Inflammatory macrophage (primary cell): Measurements from ENCODE around the gene UBE2I.
"Not testable (repeated sequence)": the region's sequence is repeated elsewhere in the genome, so short reads cannot be mapped to it uniquely, and the experiment has no call there.

Experiments used
- DNase-seq, 2 donors: peaks; one replicate each; pipeline ENCODE4 v3.0.0-alpha.2; 2020 to 2022

UBE2I gene

DNA sequence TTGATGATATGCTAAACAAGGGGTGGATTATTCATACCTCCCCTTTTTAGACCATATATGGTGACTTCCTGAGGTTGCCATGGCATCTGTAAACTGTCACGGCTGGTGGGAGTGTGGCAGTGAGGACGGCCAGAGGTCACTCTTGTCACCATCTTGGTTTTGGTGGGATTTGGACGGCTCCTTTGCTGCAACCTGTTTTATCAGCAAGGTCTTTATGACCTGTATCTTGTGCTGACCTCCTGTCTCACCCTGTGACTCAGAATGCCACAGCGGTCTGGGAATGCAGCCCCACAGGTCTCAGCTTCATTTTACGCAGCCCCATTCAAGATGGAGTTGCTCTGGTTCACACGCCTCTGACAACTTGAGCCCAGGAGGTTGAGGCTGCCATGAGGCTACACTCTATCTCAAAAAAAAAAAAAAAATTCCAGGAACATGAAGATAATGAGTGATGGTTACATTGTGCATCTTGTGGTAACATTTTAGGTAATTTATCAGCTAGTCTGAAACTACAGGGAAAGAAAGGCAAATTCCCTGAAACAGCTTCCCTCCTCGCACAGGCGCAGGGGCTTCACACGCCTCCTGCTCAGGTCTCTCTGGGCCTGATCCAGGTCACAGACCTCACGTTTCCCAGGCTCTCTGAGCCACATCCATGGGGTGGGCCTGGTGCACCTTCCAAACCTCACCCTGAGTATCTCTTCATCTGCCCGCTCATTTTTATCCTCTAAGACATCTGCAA lies 15.3 kb upstream of the UBE2I start:
- DNase-seq = no peak

DNA sequence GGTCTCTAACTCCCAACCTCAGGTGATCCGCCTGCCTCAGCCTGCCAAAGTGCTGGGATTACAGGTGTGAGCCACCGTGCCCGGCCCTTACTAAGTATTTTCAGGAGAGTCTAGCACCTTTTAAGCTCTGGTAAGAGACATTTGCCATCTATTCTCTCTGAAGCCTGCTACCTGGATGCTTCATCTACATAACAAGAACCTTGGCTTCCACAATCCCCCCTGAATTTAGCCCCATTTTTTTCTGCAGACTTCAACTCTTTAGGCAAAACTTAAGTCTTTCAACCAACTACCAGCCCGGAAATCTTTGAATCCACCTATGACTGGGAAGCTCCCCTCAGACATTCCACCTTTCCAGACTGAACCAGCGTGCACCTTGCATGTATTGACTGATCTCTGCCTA lies 14.0 kb upstream of the UBE2I start:
- DNase-seq = no peak

DNA sequence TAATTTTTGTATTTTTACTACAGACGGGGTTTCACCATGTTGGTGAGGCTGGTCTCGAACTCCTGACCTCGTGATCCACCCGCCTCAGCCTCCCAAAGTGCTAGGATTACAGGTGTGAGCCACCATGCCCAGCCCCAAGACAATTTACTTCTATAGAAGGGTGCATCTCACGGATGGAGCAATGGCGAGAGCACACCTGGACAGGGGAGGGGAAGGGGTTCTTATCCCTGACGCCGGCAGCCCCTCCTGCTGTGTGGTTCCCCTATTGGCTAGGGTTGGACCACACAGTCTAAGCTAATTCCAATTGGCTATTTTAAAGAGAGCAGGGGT lies 12.8 kb upstream of the UBE2I start:
- not testable (repeated sequence) for DNase-seq

DNA sequence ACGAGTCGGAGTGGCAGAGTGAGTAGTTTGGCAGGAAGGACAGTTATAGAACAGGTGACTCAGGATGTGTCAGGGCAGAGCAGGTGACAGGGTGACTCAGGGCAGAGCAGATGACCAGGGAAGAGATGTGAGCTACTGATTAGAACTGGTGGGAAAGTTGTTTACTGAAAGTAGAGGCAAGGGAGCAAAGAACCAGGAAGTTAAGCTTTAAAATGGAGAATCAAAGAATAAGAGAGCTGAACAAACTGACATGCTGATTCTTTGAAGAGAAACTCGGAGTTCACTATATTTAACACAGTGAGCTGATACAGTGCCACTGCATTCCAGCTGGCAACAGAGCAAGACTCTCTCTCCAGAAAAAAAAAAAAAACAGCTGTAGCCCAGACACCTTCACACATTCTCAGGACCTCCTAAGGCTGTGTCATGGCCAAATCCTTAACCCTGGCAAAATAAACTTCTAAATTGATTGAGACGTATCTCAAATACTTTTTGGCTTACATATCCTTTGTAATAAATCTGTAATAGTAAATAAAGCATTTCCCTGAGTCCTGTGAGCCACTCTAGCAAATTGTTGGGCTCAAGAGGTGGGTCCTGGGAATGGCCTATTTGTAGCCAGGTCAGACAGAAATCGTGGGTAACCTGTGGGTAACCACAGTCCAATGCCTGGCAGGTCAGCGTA lies 12.3 kb upstream of the UBE2I start:
- peak in 1 of 2 donors; percentile 29 for DNase-seq

DNA sequence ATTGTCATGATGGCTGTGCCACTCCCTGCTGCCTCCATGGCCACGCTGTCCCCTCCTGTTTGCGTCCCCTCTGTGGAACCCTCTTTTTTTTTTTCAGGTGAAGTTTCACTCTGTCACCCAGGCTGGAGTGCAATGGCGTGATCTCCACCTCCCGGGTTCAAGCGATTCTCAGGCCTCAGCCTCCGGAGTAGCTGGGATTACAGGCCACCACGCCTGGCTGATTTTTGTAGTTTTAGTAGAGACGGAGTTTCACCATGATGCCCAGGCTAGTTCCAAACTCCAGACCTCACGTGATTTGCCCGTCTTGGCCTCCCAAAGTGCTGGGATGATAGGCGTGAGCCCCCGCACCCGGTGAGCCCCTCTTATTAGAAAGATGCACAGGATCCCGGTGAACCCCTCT lies 11.0 kb upstream of the UBE2I start:
- no peak for DNase-seq

DNA sequence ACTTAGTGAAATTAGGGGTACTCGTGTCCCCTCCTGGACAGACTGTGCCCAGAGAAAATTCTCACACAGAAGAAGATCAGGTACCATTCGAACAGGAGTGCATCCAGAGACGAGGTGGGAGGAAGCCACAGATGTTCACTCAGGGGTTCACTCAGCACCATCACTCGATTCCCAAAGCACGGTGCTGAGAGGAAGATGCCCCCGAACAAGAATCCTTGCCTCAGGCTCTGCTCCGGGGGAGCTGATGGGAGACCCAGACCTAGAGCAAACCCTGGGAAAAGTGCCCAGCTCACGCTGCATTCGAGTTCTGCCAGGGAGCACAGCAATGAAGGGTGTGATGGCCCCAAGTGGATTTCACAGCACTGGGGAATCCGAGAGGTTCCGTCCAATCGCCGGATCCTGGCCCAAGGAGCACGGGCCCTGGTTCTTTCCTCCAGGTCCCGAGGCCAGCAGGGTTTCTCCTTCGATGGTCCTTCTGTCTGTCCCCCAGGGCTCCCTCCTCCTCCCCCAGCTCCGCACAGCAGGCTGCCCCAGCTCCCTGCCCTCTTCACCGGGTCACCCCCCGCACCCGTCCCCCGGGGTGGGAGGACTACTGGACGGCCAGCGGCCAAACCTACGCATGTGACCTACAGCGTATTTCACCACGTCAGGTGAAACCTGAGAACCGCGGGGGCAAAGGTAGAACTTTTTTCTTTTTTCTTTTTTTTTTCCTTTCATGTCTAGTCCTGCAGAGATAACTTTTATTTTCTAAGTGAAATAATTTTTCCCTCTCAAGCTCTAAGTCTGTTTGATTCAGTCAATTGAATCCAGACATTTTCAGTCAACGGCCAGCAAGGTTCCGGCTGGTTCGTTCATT lies 10.2 kb upstream of the UBE2I start:
- DNase-seq = no peak

DNA sequence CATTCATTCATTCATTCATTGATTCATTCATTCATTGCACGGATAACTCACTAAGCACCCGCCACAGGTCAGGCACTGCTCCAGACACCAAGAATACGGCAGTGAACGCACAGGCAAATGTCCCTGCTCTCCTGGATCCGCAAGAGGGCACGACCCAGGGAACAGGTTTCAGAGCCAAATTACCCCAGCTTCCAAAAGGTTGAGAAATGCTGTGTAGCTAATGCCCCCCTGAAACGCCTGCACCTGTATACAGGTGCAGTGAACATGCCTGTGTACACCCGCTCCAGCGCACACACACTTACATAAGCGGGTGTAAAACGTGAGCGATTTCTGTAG lies 9.6 kb upstream of the UBE2I start:
- DNase-seq = no peak

DNA sequence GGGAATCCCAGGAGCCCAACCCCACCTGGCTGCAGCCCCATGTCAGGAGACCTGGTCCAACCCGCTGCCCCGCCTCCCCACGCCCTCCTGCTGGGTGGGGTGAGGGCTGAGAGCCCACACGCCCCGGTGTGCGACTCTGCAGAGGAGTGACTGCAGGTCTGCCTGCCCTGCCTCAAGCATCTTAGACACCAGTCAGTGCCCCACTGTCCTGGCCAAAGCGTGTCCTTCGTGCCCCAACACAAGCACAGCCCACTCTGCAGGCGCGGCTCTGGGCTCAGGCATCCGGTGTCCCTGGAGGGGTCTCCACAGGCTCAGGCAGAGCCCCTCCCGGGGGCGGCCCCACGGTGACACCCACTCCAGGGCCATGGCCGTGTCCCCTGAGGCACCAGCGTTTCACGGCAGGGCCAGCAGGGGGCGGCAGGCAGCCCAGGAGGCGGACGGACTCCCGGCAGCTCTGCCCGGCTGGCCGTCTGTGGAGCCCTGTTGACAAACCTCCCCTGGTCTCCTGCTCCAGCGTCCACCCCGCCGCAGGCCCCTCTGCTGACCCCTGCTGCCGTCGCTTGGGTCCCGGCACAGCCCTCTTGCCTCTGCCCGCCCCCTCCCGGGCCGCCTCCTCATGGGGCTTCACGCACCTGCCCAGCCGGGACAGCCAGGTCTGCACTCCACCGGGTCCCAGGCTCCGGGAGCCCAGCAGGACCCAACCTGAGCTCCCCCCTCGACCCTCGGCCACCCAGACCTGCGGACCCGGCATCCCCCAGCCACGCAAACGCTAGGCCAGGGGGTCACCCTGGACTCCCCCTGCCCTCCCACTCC lies 8.6 kb upstream of the UBE2I start:
- DNase-seq = peak; percentile 63 to 74

DNA sequence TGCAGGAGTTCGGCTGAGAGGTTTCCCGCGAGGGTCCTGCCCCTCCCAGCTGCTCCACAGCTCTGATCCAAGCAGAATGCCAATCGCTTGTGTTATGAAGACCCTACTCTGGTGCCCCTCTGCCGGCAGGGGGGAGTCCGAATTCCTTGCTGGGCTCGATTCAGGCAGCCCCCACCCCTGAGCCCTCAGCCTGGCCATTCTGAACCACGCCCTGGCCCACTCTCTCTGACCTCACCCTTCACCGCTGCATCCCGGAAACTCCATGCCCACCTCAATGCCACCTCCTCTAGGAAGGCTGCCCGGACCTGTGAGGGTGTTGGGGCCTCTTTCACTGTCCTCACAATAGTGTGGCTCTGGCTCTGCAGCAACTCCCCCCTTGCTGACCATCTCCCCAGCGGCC lies 7.9 kb upstream of the UBE2I start:
- no peak for DNase-seq

DNA sequence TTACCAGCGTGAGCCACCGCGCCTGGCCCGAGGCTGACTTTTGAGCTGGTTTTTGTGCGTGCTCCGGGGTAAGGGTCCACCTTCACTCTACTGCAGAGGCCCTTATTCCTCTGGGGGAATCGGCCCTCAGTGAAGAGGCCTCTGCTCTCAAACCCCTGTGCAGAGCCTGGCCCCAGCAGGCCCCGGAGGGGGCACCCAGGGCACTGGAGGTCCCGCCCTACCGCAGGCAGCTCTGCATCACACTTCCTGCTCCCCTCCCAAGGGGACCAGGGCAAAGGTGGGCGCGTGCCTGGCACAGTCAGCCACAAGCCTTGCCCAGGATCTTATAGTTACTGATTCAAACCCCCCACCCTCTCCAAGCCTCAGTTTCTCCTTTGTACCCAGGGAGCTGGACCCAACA lies 3.6 kb upstream of the UBE2I start:
- DNase-seq = no peak

DNA sequence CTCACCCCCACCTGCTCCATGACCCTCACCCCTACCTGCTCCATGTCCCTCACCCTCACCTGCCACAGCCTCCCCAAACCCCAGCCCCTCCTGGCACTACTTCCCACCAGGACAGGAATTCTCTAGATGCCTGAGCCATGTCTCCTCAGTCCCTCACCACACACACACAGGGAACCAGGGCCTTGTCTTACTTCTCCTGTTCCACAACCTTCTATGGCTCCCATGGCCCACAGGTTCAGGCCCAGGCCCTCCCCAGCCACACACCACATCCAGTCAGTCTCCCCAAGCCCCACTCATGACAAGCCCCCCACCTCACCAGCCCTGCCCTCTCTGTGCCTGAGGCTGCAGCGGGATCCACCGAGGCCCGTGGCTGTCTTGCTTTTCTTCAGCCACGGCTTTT lies 3.1 kb upstream of the UBE2I start:
- no peak for DNase-seq

DNA sequence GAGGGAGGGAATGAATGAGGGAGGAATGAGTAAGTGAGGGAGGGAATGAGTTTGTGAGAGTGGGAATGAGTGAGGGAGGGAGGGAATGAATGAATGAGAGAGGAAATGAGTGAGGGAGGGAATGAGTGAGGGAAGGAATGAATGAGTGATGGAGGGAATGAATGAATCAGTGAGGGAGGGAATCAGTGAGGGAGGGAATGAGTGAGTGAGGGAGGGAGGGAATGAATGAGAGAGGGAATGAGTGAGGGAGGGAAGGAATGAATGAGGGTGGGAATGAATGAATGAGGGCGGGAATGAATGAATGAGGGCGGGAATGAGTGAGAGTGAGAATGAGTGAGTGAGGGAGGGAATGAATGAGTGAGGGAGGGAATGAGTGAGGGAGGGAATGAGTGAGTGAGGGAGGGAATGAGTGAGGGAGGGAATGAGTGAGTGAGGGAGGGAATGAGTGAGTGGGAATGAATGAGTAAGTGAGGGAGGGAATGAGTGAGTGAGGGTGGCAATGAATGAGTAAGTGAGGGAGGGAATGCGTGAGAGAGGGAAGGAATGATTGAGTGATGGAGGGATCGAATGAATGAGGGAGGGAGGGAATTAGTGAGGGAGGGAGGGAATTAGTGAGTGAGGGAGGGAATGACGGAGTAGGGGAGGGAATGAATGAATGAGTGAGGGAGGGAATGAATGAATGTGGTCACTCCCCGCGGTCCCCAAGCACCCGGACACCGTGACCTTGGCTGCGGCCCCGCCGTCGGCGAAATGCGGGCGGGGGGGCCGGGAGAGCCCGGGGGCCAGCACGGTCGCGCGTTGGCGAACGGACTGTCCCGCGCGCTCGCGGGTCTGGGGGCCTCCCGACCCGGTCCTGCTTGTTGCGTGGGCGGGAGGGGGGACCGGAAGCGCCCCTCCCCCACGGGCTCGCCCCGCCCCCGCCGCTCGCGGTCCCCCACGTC lies 1.1 kb upstream of the UBE2I start:
- no peak for DNase-seq

DNA sequence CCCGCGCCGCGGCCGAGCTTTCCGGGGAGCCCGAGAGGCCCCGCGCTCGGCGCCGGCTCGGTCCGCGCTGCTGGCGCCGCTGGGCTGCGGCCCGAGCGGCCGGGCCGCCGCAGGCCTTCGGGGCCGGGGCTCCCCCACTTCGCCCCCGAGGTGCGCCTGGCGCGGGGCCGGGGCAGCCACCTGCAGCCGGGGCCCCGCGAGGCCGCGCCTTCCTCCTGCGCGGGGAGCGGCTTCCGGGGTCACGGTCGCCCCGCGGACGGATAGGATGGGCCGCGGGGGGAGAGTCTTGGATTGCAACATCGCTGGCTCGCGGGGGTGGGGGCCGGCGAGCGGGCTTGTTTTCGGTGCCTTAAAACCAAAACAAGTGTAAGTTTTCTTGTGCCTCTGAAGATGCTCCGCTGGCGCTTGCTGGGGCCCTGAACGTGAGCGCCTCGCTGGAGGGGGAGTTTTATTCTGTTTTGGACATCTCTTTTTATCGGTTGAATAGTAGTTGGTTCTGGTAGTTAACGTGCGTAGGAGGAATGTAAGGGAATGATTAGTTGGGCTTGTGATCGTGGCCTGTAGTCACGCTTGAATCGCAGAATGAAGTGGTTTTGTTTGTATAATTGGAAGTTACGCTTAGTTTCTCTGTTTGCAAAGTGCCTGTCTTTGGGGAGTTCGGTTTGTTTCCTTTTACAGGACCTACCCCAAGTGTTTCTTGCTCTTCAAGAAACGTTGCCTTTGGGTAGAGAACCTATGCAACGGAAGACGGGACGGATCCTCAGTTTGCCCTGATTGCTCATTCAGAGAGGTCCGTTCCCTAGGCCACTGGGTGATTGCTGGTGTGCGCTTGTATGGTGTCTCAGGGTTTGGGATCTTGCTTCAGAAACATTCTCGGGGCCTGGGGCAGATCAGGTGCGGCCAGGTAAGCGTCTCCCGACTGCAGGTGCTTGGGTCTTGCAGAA lies 724 bp downstream of the UBE2I start:
- DNase-seq = peak; percentile 57 to 79

DNA sequence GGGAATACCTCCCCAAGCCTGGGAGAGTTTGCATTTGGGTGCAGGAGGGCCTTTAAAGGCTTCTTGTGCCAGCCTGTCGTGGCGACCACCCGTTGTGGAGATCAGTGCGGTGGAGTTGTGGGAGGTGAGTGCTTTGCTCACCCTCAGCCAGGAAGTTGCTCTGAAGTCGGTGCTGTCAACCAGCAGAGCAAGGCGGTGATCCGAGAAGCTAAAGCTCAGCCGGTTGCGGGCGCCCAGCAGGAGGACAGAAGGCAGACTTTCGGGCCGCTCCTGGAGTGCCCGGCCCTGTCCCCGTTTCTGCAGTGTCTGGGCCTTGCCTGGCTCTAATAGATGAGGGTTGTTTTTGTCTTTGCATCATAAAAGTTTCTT lies 1.4 kb downstream of the UBE2I start:
- DNase-seq = peak in 1 of 2 donors; percentile 36

DNA sequence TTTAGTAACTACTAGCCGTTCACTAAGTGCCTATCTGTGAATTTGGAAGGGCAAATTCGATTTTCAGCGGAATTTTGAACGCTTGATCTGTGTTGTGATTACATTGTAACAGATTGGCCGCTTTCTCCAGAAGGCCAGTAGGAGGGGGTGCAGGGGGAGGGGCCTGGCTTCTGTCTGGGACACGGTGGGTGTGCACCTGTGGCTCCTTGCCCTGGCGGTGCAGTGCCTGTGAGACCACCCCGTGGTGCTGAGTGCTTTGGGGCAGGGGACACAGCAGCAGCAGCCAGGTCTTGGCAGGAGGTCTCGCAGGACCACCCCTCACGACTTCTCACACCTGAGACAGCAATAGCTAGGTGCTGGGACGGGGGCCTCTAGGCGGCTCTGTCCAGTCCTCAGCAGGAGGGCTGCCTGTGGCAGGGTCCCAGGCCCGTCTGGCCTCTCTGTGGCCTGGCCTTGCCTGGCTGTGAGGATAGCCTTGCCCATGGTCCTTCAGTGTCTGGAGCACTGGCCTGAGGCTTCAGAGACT lies 1.8 kb downstream of the UBE2I start:
- no peak for DNase-seq

DNA sequence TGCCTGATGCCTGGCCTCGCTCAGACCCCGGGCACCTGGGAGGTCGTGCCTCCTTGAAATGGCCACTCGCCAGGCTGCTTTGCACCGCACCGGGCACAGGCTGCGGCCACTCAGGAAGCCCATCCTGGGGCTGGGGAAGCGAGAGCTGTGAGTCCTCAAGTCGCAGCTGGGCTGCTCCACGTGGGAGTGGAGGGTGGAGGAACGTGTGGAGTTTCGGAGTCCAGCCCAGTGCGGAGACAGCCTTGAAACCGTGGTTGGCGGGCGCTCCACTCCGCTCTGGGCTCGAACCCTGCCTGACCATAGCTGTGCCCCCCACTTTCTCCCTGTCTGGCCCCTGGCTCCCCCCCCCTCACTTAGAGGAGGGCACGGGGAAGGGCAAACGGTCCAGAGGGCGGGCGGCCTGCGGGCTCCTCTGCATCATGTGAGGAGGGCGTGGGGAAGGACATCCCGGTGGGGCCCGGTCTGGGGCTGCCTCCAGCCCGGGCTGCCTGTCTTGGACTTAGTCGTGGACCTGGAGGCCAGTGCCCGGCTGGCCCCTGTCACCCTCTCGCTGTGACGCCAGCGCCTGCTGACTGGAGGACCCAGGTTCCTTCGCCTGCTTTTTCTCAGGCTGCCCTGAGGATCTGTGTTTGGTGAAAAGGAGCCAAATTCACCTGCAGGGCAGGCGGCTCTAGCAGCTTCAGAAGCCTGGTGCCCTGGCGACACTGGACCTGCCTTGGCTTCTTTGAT lies 2.5 kb downstream of the UBE2I start:
- peak; percentile 22 to 71 for DNase-seq

DNA sequence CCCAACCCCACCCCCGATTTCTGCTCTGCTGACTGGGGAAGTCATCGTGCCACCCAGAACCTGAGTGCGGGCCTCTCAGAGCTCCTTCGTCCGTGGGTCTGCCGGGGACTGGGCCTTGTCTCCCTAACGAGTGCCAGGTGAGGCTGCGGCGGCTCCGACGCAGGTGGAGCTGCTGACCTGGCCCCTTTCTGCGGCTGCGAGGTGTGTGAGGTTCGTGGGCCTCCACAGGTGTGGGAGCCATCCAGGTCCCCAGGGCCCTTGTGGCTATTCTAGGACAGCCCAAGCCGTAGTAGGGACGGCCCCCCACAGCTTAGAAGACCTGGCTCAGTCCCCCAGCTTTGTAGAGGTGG lies 3.0 kb downstream of the UBE2I start:
- no peak for DNase-seq

DNA sequence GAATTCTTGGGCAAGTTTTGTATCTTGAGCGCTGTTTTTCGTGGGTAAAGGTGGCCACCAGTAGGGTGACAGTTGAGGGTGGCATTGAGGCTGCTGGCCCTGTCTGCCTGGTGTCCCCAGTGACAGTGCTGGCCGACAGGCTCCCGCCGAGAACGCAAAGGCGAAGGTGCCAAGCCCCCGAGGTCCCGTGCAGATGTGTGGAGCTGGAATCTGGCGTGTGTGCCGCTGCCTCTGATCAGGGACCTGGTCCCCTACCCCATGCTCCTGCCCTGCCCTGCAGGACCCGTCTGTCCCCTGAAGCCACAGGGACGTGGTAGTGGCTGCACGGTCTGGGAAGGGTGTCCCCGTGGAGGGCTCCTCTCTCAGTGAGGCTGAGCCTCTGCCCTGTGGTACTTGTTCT lies 3.5 kb downstream of the UBE2I start:
- DNase-seq = no peak

DNA sequence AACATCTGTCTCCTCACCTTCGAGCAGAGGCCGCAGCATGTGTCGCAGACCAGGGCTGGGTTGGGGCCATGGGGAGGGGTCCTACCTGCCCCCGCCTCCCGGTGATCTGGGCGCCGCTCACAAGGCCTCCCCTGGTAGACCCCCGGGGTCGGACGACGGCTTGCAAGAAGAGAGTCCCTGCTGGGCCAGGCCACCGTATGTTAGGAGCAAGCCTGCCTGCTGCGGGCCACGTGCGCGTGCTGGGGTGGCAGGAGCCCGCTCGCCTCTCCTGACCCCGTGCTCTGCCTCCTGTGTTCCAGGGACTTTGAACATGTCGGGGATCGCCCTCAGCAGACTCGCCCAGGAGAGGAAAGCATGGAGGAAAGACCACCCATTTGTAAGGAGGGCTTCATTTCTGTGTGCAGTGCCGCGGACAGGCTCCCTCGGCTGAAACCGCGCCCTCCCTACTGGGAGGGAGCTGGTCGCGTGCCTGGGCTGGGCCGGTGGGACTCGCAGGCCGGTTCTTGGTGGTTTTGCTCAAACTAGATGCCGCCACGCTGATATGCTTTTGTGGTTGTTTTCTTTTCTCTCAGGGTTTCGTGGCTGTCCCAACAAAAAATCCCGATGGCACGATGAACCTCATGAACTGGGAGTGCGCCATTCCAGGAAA lies 4.4 kb downstream of the UBE2I start:
- no peak for DNase-seq
